ENCODE data around the gene VAPA.

DNA sequence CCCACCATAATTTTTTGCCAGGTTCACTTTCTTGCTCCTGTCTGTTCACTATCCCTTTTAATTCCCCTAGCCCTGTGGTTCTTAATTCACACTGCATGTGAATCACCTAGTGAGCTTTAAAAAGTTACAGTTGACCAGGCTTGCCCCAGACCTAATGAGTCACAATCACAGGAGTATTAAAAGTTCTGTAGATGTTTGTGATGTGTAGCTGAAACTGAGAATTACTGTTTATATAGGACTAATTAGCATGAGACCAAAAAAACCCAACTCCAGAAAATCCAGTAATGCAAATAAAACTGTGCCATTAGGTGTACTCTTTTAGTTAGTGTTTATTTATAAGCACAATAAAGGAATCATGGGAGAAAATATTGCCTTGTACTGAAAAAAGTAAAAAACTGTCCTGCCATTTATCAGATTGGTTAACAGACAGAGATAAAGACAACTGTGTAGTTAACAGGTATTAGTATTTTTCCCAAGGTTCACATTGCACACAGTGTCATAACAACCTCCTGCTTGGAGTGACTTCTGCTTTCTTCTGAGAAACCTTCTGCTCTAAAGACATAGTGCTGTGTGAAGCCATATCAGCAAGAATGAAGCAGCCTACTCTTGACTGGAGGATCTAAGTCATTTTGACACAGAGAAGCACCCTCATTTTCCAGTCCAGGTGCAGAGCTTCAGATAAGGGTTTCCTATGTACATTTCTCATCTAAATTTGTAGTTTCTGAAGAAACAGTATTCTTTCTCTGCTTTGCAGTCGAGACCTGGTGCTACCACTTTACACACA lies 39.0 kb downstream of the VAPA start:
- TF ChIP-seq, protein P1, sequence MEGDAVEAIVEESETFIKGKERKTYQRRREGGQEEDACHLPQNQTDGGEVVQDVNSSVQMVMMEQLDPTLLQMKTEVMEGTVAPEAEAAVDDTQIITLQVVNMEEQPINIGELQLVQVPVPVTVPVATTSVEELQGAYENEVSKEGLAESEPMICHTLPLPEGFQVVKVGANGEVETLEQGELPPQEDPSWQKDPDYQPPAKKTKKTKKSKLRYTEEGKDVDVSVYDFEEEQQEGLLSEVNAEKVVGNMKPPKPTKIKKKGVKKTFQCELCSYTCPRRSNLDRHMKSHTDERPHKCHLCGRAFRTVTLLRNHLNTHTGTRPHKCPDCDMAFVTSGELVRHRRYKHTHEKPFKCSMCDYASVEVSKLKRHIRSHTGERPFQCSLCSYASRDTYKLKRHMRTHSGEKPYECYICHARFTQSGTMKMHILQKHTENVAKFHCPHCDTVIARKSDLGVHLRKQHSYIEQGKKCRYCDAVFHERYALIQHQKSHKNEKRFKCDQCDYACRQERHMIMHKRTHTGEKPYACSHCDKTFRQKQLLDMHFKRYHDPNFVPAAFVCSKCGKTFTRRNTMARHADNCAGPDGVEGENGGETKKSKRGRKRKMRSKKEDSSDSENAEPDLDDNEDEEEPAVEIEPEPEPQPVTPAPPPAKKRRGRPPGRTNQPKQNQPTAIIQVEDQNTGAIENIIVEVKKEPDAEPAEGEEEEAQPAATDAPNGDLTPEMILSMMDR (IDR thresholded peaks at IDR 0.05) = no peak
- no peak for TF ChIP-seq POLR2A (IDR thresholded peaks at IDR 0.05)

All from right lobe of liver (tissue), 4 donors.